Measurements from ENCODE around the gene TUBA1C.

Gene TUBA1C

DNA sequence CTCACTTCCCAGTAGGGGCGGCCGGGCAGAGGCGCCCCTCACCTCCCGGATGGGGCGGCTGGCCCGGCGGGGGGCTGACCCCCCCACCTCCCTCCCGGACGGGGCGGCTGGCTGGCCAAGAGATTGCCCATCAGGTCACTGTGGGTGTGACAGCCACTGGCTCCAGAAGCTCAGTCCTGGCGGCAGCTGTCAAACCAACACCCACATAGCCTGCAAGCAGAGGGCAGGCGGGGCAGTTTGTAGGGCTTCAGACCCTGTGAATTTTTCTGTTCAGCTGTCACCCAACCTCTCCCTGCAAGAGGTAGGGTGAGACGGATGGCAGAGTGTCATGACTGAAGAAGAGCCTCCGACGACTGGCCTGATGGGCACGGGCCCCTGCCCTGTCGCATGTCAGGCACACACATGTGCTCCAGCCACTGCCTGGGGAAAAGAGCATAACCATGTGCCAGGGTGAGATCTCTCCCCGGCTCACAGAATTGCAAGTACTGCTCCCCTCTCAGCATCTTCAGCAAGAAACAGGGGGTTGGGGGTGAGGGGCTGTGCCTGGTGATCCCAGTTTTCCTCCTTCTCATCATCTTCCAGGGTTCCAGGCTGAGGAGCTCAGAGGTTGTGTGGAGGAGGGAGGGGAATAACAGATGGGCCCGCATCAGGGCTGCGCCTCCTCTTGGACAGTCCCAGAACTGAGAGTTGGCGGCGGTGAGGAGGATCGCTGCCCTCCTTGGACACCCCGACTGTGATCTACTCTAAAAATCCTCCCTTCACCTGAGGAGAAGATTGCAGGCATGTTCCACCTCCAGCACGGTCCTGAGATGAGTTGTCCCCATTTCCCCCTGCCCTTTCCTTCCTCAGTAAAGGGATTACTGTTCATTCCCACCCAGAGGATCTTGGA is 18.9 kb downstream of the TUBA1C start:
- H3K9me3 ChIP-seq (ENCODE audit: control insufficient read depth in 2 of 2, low read length in 2 of 2): no peaks in the 10 kb centered on the region
- no peak overlapping the region for H3K4me3 ChIP-seq (ENCODE audit: low read length in 2 of 2)
- H3K9ac ChIP-seq (ENCODE audit: low read depth in 1 of 2, low read length in 2 of 2): no peak overlapping the region
- H3K27ac ChIP-seq (ENCODE audit: low read depth in 2 of 2, low read length in 2 of 2): no peak overlapping the region
- peaks cover 0 to 5% of the 10 kb centered on the region in 2 donors for H3K4me1 ChIP-seq (ENCODE audit: control insufficient read depth in 2 of 2, insufficient read depth in 2 of 2, low read length in 2 of 2)
- H3K27me3 ChIP-seq (ENCODE audit: control insufficient read depth in 2 of 2, insufficient read depth in 2 of 2, low read length in 2 of 2): peaks cover 7 to 8% of the 10 kb centered on the region in 2 donors
- H3K36me3 ChIP-seq (ENCODE audit: control insufficient read depth in 2 of 2, insufficient read depth in 2 of 2, low read length in 2 of 2): no peaks in the 10 kb centered on the region

DNA sequence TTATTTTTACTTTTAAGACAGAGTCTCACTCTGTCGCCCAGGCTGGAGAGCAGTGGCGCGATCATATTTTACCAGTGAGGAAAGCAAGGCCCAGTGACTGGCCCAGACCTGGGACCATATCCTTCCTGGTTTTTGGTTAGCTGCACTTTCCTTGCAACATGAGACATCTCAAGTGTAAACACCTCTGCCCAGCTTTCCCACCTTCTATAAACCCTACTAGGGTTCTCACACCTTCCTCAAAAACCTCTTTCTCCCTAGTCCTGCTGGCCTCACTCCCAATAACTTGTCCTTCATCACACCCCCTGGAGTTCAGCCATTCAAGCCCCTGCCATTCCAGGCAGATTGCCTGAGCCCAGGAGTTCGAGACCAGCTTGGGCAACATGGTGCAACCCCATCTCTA is 19.8 kb downstream of the TUBA1C start:
- Histone ChIP-seq H3K9ac (ENCODE audit: low read depth in 1 of 2, low read length in 2 of 2) (no peak overlapping the region), H3K4me3 (ENCODE audit: low read length in 2 of 2) (no peak overlapping the region), H3K27me3 (ENCODE audit: control insufficient read depth in 2 of 2, insufficient read depth in 2 of 2, low read length in 2 of 2) (peaks cover 7 to 8% of the 10 kb centered on the region in 2 donors)

DNA sequence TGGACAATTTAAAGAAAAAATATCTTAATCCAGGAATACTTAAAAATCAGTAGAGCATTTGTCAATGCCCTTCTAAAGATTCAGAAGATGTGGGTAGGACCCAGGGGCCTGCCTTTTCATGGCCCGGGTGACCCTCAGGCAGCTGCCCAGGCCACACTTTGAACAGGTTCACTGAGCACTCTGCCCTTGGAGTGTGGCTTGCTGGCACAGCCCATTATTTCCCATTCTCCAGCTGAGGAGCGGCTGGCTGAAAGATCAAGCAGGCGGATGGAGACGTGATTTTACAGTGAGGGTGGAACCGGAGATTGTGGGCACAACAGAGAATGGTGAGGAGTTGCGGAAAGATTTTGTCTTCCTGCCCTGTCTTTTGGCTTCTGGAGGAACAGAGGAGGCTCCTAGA is 23.0 kb downstream of the TUBA1C start:
- Histone ChIP-seq H3K4me3 (ENCODE audit: low read length in 2 of 2) (no peak overlapping the region), H3K27ac (ENCODE audit: low read depth in 2 of 2, low read length in 2 of 2) (no peak overlapping the region), H3K4me1 (ENCODE audit: control insufficient read depth in 2 of 2, insufficient read depth in 2 of 2, low read length in 2 of 2) (peaks cover 0 to 2% of the 10 kb centered on the region in 2 donors), H3K27me3 (ENCODE audit: control insufficient read depth in 2 of 2, insufficient read depth in 2 of 2, low read length in 2 of 2) (peaks cover 7 to 8% of the 10 kb centered on the region in 2 donors), H3K36me3 (ENCODE audit: control insufficient read depth in 2 of 2, insufficient read depth in 2 of 2, low read length in 2 of 2) (no peaks in the 10 kb centered on the region), H3K9ac (ENCODE audit: low read depth in 1 of 2, low read length in 2 of 2) (no peak overlapping the region), H3K9me3 (ENCODE audit: control insufficient read depth in 2 of 2, low read length in 2 of 2) (no peaks in the 10 kb centered on the region)

More for the DNA sequence above, 19.8 kb downstream of the TUBA1C start:
- Histone ChIP-seq H3K36me3 (ENCODE audit: control insufficient read depth in 2 of 2, insufficient read depth in 2 of 2, low read length in 2 of 2) (no peaks in the 10 kb centered on the region), H3K27ac (ENCODE audit: low read depth in 2 of 2, low read length in 2 of 2) (no peak overlapping the region), H3K9me3 (ENCODE audit: control insufficient read depth in 2 of 2, low read length in 2 of 2) (no peaks in the 10 kb centered on the region), H3K4me1 (ENCODE audit: control insufficient read depth in 2 of 2, insufficient read depth in 2 of 2, low read length in 2 of 2) (peaks cover 0 to 2% of the 10 kb centered on the region in 2 donors)

DNA sequence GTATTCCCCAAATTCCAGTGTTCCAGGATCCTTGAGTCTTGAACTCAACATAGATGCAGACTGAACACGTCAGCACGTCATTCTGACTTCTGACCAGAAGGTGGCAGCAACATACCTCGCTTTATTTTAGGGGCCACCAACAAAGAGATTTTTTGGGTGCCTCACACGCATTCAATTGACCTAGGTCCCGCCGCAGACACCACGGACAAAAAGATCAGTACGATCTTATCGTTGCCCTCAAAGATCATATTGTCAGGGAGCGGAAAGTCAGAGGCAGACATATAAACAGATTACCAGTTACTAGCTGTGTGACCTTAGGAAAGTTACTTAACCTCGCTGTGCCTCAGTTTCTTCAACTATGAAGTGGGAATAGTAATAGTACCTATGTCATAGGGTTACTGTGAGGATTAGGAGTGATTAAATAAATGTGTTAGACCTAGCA is 23.6 kb downstream of the TUBA1C start:
- no peak overlapping the region for H3K9ac ChIP-seq (ENCODE audit: low read depth in 1 of 2, low read length in 2 of 2)

DNA sequence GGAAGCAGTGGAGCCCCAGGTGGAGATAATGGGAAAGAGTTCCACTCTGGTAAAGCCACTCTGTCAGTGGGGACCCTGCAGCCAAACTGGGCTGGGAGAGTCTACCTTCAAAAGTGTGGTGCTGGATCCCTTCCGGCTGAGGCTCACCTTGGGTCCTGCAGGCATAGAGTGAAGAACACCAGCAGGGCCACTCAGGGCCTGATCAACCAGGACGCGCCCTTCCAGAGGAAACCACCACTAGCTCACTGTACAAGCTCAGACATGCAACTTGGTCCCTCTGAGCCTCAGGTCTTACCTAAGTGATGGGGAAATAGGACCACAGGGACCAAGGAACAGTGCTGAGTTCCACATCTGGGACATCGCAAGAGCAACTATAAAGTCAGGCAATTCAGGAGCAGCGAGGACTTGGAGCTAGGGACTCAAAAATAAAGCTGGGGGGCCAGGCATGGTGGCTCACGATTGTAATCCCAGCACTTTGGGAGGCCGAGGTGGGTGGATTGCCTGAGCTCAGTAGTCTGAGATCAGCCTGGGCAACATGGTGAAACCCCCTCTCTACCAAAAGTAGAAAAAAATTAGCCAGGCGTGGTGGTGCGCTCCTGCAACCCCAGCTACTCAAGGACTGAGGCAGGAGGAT is 24.2 kb downstream of the TUBA1C start:
- H3K27ac ChIP-seq (ENCODE audit: low read depth in 2 of 2, low read length in 2 of 2): no peak overlapping the region
- peaks cover 8% of the 10 kb centered on the region in 2 donors for H3K27me3 ChIP-seq (ENCODE audit: control insufficient read depth in 2 of 2, insufficient read depth in 2 of 2, low read length in 2 of 2)
- H3K4me1 ChIP-seq (ENCODE audit: control insufficient read depth in 2 of 2, insufficient read depth in 2 of 2, low read length in 2 of 2): peaks cover 2 to 4% of the 10 kb centered on the region in 2 donors
- H3K9ac ChIP-seq (ENCODE audit: low read depth in 1 of 2, low read length in 2 of 2): no peak overlapping the region
- H3K36me3 ChIP-seq (ENCODE audit: control insufficient read depth in 2 of 2, insufficient read depth in 2 of 2, low read length in 2 of 2): no peaks in the 10 kb centered on the region
- H3K4me3 ChIP-seq (ENCODE audit: low read length in 2 of 2): no peak overlapping the region
- no peaks in the 10 kb centered on the region for H3K9me3 ChIP-seq (ENCODE audit: control insufficient read depth in 2 of 2, low read length in 2 of 2)

More for the DNA sequence above, 23.6 kb downstream of the TUBA1C start:
- Histone ChIP-seq H3K36me3 (ENCODE audit: control insufficient read depth in 2 of 2, insufficient read depth in 2 of 2, low read length in 2 of 2) (no peaks in the 10 kb centered on the region), H3K27ac (ENCODE audit: low read depth in 2 of 2, low read length in 2 of 2) (no peak overlapping the region), H3K9me3 (ENCODE audit: control insufficient read depth in 2 of 2, low read length in 2 of 2) (no peaks in the 10 kb centered on the region), H3K4me1 (ENCODE audit: control insufficient read depth in 2 of 2, insufficient read depth in 2 of 2, low read length in 2 of 2) (peaks cover 2 to 4% of the 10 kb centered on the region in 2 donors), H3K4me3 (ENCODE audit: low read length in 2 of 2) (no peak overlapping the region), H3K27me3 (ENCODE audit: control insufficient read depth in 2 of 2, insufficient read depth in 2 of 2, low read length in 2 of 2) (peaks cover 7 to 8% of the 10 kb centered on the region in 2 donors)

DNA sequence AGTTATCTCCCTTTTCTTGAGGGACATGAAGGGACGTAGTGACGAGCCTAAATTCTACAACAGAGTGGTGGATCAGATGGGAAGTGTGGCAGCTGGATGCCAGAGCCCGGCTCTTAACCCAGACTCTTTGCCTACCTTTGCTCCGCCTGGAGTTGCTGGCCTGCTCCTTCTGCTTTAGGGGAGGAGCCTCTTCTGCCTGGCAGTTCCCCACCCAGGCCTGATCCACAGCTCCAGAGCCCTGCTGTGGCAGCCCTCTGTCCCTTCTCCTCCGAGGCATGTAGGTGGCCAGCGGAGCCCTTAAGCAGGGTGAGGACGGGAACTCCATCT is 27.8 kb downstream of the TUBA1C start:
- no peak overlapping the region for H3K9ac ChIP-seq (ENCODE audit: low read depth in 1 of 2, low read length in 2 of 2)
- no peak overlapping the region for H3K27ac ChIP-seq (ENCODE audit: low read depth in 2 of 2, low read length in 2 of 2)
- peaks cover 19% of the 10 kb centered on the region in 2 donors for H3K4me1 ChIP-seq (ENCODE audit: control insufficient read depth in 2 of 2, insufficient read depth in 2 of 2, low read length in 2 of 2)
- peaks cover 30 to 32% of the 10 kb centered on the region in 2 donors for H3K27me3 ChIP-seq (ENCODE audit: control insufficient read depth in 2 of 2, insufficient read depth in 2 of 2, low read length in 2 of 2)
- H3K9me3 ChIP-seq (ENCODE audit: control insufficient read depth in 2 of 2, low read length in 2 of 2): no peaks in the 10 kb centered on the region
- no peak overlapping the region for H3K4me3 ChIP-seq (ENCODE audit: low read length in 2 of 2)
- H3K36me3 ChIP-seq (ENCODE audit: control insufficient read depth in 2 of 2, insufficient read depth in 2 of 2, low read length in 2 of 2): no peaks in the 10 kb centered on the region

DNA sequence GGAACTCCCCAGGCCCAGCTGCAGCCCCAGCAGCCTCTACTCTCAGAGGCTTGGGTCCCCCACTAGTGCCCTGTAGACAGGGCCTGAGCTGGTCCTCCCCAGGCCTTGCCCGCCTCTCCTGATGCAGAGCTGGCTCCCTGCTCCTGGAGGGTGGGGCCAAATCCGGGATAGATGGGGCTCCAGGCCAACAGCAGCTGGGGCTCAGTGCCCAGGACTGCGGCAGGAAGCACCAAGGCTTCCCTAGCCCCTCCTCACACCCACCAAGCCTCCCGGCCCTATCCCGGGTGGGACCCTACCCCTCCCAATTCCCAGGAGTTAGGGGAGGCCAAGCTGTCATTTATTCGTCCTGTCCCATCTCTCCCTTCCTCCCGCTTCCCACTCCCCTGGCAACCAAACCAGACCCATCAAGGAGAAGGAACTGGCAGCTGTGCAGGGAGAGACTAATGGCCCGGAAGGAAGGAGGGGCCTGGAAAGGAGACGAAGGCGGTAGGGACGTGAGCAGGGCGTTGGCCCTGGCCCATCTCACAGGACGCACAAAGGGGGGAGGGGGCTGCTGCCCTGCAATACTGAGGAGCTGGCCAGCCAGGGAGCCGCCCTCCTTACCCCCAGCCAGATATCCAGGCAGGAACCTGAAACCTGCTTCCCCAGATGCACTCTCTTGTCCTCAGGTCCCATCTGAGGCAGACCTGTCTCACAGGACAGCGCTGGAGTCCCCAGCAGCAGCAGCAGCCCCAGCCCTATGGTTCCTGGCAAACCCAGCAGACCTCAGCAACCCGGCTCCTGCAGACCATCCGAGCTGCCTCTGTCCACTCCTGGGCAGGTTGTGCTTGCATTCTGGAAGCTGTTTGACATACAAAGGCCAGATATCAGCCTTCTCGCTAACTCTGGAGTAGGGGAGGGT is 28.4 kb downstream of the TUBA1C start:
- H3K9me3 ChIP-seq (ENCODE audit: control insufficient read depth in 2 of 2, low read length in 2 of 2): no peaks in the 10 kb centered on the region
- H3K9ac ChIP-seq (ENCODE audit: low read depth in 1 of 2, low read length in 2 of 2): no peak overlapping the region
- H3K4me3 ChIP-seq (ENCODE audit: low read length in 2 of 2): peak overlapping the region in 1 of 2 donors; percentile 22
- no peaks in the 10 kb centered on the region for H3K36me3 ChIP-seq (ENCODE audit: control insufficient read depth in 2 of 2, insufficient read depth in 2 of 2, low read length in 2 of 2)
- peaks cover 18 to 19% of the 10 kb centered on the region in 2 donors for H3K4me1 ChIP-seq (ENCODE audit: control insufficient read depth in 2 of 2, insufficient read depth in 2 of 2, low read length in 2 of 2)
- H3K27ac ChIP-seq (ENCODE audit: low read depth in 2 of 2, low read length in 2 of 2): no peak overlapping the region
- peaks cover 31 to 38% of the 10 kb centered on the region in 2 donors for H3K27me3 ChIP-seq (ENCODE audit: control insufficient read depth in 2 of 2, insufficient read depth in 2 of 2, low read length in 2 of 2)

DNA sequence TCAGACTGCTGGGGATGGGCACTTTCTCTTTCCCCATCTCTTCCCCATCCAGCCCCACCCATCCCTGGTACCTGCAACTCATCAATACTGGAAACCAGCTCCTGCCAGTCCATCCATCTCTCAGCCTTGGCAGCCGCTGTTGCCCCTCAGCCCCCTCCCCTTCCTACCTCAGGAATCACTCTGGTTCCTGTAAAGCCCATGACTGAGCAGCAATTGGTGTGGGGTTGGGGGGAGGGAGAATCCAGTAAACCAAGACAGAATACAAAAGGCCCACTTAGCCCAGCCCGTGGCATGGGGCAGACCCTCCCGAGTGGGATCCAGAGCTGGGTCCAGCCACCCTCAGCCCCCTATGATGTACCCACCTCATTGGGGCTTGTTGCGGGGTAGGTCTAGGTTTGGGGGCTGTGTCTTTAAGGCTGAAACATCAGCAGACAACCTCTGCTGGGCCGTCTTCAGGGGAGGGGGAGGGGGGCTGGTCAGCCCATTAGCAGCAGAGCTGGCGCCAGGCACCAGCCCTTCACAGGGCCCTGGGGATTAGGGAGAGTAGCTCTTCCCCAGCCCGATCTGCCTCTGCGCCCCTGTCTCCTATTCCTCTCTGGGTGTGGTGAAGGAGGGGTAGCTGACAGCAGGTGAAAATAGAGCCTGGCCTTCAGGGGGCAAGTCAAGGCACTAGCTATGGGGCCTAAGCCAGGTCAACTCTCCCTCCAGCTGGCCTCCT is 29.4 kb downstream of the TUBA1C start:
- H3K4me3 ChIP-seq (ENCODE audit: low read length in 2 of 2): no peak overlapping the region
- no peaks in the 10 kb centered on the region for H3K9me3 ChIP-seq (ENCODE audit: control insufficient read depth in 2 of 2, low read length in 2 of 2)
- peaks cover 36 to 44% of the 10 kb centered on the region in 2 donors for H3K27me3 ChIP-seq (ENCODE audit: control insufficient read depth in 2 of 2, insufficient read depth in 2 of 2, low read length in 2 of 2)
- H3K27ac ChIP-seq (ENCODE audit: low read depth in 2 of 2, low read length in 2 of 2): no peak overlapping the region
- no peak overlapping the region for H3K9ac ChIP-seq (ENCODE audit: low read depth in 1 of 2, low read length in 2 of 2)
- peaks cover 16 to 19% of the 10 kb centered on the region in 2 donors for H3K4me1 ChIP-seq (ENCODE audit: control insufficient read depth in 2 of 2, insufficient read depth in 2 of 2, low read length in 2 of 2)
- no peaks in the 10 kb centered on the region for H3K36me3 ChIP-seq (ENCODE audit: control insufficient read depth in 2 of 2, insufficient read depth in 2 of 2, low read length in 2 of 2)

DNA sequence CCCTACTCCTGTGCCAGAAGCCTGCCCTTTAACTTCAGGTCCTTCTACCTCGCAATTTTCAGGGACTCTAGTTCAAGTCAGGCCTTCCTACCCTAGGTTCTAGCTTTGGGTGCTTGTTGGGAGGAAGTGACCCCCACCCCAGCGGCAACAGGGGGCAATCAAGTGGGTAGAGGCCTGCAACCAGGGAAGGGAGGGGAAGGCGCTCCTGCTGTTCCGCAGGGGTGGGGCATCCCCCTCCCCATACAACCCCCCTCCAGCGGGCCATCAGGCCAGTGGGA is 29.9 kb downstream of the TUBA1C start:
- Histone ChIP-seq H3K27ac (ENCODE audit: low read depth in 2 of 2, low read length in 2 of 2) (no peak overlapping the region), H3K36me3 (ENCODE audit: control insufficient read depth in 2 of 2, insufficient read depth in 2 of 2, low read length in 2 of 2) (no peaks in the 10 kb centered on the region), H3K27me3 (ENCODE audit: control insufficient read depth in 2 of 2, insufficient read depth in 2 of 2, low read length in 2 of 2) (peaks cover 36 to 44% of the 10 kb centered on the region in 2 donors), H3K9me3 (ENCODE audit: control insufficient read depth in 2 of 2, low read length in 2 of 2) (no peaks in the 10 kb centered on the region), H3K4me3 (ENCODE audit: low read length in 2 of 2) (no peak overlapping the region), H3K9ac (ENCODE audit: low read depth in 1 of 2, low read length in 2 of 2) (no peak overlapping the region), H3K4me1 (ENCODE audit: control insufficient read depth in 2 of 2, insufficient read depth in 2 of 2, low read length in 2 of 2) (peaks cover 16 to 19% of the 10 kb centered on the region in 2 donors)
